Activated CD8-positive, alpha-beta memory T cell treated with anti-CD3 and anti-CD28 coated beads, Interleukin-2, amount 50 U/mL, for 1 hour (primary cell): ENCODE data around the gene PRR23A.
"Not testable (repeated sequence)": the region's sequence is repeated elsewhere in the genome, so short reads cannot be mapped to it uniquely, and the experiment has no call there.

ENCODE experiments used
- DNase-seq: peaks from one replicate; pipeline ENCODE4 v3.0.0-alpha.2; 2020; ENCODE audit errors: extremely low read depth

PRR23A gene

GRCh38 chr3:139006051-139006716 lies at the start of gene PRR23A:
TSS of gene PRR23A (minus strand) at chr3:139006268. CDS start at chr3:139006268, 0 bp downstream.
- DNase-seq, result no peak

GRCh38 chr3:139052802-139053600 lies 46.9 kb upstream of the PRR23A start:
- DNase-seq, result no peak

GRCh38 chr3:139044366-139045210 lies 38.5 kb upstream of the PRR23A start, which contains the start of gene PRR23C:
TSS of gene PRR23C (minus strand) at chr3:139044892. CDS start at chr3:139044620, 272 bp downstream.
- no peak for DNase-seq

- no peak for DNase-seq
These were observed 37.7 kb upstream of the PRR23A start for GRCh38 chr3:139043554-139044365.

GRCh38 chr3:139037478-139037877 lies 31.4 kb upstream of the PRR23A start:
- no peak for DNase-seq

GRCh38 chr3:139032326-139033002 lies 26.4 kb upstream of the PRR23A start:
- DNase-seq, result no peak

GRCh38 chr3:139030576-139030975 lies 24.5 kb upstream of the PRR23A start:
- DNase-seq, result not testable (repeated sequence)

- DNase-seq, result no peak
These were observed 18.9 kb upstream of the PRR23A start for GRCh38 chr3:139024968-139025367.

GRCh38 chr3:139020868-139021234 lies 14.8 kb upstream of the PRR23A start, which contains the start of gene PRR23B:
TSS of gene PRR23B (minus strand) at chr3:139020926. CDS start at chr3:139020661, 265 bp downstream.
- no peak for DNase-seq

GRCh38 chr3:139020036-139020867 lies 14.2 kb upstream of the PRR23A start:
- no peak for DNase-seq

- DNase-seq, result no peak
These were observed 10.5 kb upstream of the PRR23A start for GRCh38 chr3:139016430-139017048.

- no peak for DNase-seq
These were observed 593 bp downstream of the PRR23A start for GRCh38 chr3:139005356-139005993.

- DNase-seq, result no peak
These were observed 10.4 kb downstream of the PRR23A start for GRCh38 chr3:138995706-138996105.

GRCh38 chr3:138987181-138987580 lies 18.9 kb downstream of the PRR23A start:
- no peak for DNase-seq

GRCh38 chr3:138985932-138986331 lies 20.1 kb downstream of the PRR23A start:
- no peak for DNase-seq

GRCh38 chr3:138984816-138985215 lies 21.3 kb downstream of the PRR23A start:
- no peak for DNase-seq

GRCh38 chr3:138976047-138976446 lies 30.0 kb downstream of the PRR23A start:
- no peak for DNase-seq

- DNase-seq, result no peak
These were observed 30.7 kb downstream of the PRR23A start for GRCh38 chr3:138975351-138975750.

- DNase-seq, result no peak
These were observed 31.6 kb downstream of the PRR23A start for GRCh38 chr3:138974462-138974861.
